ENCODE data around the gene C5AR1.
"Not testable (repeated sequence)": the region's sequence is repeated elsewhere in the genome, so short reads cannot be mapped to it uniquely, and the experiment has no call there.

C5AR1 gene

DNA sequence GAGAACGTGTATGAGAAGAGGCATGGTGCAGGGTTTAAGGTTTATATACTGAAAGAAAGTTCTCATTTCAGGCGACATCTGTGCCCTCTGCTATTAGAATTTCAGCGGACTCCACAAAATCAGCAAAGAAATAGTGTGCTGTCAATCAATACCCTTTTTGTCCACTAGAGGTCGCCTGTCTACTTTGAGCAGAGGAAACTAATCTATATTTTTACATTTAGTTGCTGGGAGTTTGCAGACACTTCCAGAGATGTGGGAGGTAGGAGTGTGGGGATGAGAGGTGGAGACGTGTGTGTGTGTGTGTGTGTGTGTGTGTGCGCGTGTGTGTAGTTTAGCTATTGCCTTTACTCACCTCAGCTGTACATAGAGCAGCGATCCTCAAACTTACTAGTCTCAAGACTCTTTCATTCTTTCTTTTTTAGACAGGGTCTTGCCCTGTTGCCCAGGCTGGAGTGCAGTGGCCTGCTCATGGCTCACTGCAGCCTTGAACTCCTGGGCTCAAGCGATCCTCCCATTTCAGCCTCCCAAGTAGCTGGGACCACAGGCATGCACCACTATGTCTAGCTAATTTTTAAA, 25.2 kb upstream of the C5AR1 start:
- DNase-seq, result peak; percentile 3 to 82 (median 21)

DNA sequence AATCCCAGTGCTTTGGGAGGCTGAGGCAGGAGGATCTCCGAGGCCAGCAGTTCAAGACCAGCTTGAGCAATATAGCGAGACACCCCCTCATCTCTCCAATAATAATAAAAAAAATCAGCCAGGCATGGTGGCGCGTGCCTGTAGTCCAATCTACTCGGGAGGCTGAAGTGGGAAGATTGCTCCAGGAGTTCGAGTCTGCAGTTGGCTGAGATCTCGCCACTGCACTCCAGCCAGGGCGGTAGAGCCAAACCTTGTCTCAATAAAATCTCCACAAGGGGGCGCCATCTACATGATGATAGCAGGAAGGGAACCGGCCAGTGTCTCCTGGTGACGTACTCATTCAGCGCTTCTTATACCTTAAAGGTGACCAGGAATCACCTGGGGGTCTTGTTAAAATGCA, 13.6 kb upstream of the C5AR1 start:
- peak; percentile 39 to 82 (median 68) for DNase-seq

DNA sequence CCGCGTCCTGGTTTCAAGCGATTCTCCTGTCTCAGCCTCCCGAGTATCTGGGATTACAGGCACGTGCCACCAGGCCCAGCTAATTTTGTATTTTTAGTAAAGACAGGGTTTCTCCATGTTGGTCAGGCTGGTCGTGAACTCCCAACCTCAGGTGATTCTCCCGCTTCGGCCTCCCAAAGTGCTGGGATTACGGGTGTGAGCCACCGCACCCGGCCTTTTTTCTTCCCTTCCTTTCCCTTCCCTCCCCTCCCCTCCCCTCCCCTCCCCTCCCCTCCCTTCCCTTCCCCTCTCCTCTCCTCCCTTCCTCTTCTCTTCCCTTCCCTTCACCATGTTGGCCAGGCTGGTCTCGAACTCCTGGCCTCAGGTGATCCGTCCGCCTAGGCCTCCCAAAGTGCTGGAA, 8.8 kb upstream of the C5AR1 start:
- DNase-seq, result not testable (repeated sequence)

DNA sequence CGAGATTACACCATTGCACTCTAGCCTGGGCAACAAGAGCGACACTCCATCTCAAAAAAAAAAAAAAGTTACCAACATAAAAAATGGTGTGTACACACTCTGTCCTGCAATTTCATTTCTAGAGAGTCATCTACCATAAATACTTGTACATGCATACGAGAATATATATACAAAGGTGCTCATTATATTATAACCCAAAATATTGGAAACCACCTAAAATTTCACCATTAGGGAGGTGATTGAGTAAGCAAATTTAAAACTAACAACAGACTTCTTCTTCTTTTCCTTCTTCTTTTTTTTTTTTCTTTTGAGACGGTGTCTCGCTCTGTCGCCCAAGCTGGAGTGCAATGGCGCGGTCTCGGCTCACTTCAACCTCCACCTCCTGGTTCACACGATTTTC, 7.4 kb upstream of the C5AR1 start:
- no peak for DNase-seq

DNA sequence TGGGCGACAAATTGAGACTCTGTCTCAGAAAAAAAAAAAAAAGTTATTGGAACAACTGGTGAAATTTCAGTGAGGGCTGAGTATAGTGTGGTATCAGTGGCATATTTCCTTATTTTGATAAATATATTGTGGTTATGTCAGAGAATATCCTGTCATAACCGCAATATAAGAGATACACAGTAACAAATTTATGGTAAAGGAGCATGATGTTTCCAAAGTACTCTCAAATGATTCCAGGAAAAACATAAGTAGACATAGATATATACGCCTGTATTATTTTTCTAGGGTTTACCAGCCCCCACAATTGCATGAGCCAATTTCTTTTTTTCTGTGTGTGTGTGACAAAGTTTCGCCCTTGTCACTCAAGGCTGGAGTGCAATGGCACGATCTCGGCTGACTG, 5.7 kb upstream of the C5AR1 start:
- DNase-seq, result no peak

DNA sequence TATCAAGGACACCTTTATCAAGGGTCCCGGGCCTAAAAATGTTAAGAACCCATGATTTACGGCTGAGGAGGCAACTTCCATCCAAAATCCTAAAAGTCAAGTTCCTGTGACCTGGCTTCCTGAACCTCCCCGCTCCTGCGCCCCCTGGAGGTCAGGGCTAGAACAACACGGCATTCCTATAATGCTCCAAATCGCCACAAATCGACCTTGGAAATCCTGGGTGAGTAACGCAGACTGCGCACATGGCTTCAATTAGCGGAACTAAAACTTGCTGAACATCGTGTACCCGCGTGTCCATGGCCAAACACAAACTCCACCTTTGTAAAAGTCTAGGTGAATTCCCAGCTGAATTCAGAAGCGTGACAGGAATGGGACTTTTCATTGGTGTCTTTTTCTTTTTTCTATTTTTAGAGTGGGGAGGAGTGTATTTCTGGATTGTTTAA, 4.3 kb upstream of the C5AR1 start:
- DNase-seq, result peak in 5 of 6 experiments; percentile 33 to 62 (median 42)

DNA sequence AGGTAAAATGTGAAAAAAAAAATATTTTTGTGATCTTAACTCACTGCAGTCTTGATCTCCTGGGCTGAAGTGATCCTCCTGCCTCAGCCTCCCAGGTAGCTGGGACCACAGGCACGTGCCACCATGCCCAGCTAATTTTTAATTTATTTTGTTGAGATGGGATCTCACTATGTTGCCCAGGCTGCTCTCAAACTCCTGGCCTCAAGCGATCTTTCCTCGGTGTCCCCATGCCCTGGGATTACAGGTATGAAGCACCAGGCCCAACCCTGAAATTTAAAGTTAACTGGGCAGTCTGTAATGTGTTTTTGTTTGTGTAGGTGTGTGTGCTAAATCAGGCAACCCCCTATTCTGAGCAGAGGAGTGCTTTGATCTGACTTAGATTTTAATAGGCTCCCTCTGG, 3.4 kb upstream of the C5AR1 start:
- no peak for DNase-seq

DNA sequence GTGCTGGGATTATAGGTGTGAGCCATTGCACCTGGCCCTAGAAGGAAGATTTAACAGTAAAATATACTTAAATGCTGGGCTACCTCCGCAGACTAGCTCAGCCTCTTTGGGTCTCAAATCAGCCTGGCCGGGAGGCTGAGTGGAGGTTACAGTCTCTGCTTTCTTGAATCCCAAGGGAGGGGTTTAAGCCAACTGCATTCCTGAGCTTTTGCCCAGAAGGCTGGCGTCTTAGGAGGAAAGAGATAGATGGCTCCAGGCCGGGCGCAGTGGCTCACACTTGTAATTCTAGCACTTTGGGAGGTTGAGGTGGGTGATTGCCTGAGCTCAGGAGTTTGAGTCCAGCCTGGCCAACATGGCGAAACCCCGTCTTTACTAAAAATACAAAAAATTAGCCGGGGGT, 623 bp upstream of the C5AR1 start:
- DNase-seq, result no peak

DNA sequence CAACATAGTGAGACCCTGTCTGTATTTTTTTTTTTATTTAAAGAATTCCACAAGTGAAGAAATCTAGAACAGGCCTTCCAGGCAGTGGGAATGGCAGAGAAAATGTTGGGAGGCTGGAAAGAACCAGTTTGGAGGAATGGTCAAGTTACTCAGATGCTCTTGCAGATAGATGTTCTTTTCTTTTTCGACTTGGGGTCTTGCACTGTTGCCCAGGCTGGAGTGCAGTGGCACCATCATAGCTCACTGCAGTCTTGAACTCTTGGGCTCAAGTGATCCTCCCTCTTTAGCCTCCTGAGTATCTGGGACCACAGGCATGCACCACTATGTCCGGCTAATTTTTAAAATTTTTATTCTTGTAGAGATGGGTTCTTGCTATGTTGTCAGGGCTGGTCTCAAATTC, 662 bp downstream of the C5AR1 start:
- DNase-seq, result no peak

DNA sequence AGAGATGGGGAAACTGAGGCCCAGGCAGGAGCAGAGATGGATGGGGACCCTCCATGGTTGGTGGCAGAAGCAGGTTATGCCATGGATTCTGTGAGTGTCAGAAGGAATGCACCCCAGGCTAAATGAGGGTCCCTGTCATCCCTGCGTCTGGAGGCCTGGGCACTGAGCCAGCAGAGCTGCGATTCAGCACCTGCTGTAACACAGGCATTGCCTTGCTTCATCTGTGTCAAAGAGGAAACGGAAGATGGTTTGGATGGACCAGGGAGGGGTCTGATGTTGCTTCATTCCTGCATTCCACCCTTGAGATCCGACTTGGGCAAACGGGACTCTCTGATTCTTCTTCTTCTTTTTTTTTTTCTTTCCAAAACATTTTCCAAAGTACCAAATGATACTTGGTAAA, 1.2 kb downstream of the C5AR1 start:
- no peak for DNase-seq

DNA sequence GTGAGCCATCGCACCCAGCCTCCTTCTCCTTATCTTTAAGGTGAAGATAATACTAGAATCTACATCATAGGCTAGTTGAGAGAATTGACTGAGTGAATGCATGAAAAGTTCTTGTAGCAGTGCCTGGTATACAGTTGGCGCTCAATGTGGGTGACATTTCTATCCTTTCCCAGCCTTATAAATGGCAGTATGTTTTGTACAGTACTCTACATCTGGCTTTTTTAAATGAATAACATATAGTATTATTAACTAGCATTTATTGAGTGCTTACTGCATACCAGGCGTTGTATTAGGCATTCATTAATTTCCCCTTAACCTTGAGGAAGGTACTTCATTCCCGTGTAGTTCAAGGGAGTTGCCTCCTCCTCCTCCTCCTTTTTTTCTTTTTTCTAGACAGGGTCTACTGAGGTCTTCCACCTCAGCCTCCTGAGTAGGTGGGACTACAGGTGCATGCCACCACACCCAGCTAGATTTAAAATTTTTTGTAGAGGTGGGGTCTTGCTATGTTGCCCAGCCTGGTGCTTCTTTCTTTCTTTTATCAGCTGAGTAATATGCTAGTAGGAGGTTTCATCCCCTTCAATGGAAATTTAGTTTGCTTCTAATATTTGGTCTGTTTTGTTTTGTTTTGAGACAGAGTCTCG, 2.8 kb downstream of the C5AR1 start:
- DNase-seq, result no peak

DNA sequence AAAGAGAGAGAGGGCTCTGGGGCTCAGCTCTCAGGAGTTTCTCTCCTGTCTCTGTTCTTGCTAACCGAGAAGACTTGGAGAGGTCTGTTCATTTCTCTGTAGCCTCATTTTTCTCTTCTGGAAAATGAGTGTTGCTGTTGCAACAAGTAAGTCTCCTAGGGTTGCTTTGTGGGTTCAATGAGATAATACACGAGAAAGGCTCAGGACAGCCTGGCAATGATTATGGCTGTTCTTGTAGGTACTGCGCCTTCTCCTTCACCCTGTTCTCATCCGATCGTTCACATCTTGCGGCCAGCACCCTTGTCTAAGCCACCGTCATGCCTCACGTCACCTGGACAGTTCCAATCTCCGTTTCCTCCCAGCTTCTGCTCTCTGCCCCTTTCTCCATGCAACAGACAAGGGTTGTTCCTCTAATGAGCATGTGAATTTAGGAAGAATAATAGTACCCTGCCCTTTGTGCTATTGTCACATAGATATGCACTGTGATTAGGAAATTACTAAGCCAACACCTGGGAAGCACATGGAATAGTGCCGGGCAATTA, 4.2 kb downstream of the C5AR1 start:
- no peak for DNase-seq

DNA sequence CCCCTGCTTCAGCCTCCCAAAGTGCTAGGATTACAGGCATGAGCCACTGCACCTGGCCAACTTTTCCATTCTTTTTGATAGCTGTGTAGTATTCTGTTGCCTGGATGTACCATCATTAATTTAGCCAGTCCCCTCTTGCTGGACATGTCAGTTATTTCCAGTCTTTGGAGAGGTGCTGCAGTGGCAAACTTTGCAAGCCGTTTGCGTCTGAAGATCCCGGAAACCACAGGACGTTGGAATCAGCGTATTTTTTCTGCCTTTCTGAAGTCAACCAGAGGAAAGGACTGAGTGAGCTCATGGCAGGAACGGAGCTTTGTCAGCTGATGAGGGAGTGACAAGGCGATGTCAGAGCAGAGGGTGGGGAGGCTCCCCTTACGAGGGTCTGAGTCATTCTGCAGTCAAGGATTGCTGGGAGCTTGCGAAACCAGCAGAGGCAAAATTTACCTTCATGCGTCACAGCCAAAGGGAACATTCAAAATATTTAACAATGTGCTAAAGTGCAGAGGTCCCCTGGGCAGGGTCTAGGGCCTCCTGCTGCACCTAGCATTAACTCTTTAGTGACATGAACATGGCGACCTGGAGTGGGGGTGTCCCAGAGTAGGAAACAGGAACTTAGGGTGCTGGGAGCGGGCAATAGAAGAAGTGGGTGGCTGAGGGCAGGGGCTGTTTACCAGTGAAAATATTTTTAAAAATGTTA, 5.6 kb downstream of the C5AR1 start:
- no peak for DNase-seq

DNA sequence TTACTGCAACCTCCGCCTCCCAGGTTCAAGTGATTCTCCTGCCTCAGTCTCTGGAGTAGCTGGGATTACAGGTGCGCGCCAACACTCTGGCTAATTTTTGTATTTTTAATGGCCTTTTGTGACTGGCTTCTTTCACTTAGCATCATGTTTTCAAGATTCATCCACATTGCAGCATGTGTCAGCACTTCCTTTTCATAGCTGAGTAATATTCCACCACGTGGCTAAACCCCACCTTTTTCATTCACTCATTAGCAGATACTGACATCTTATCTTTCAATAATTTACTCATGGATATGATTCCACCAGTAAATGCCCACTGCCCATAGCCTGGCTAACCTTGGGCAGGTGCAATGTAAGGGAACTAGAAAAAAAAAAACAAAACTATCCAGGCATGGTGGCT, 6.9 kb downstream of the C5AR1 start:
- no peak for DNase-seq

DNA sequence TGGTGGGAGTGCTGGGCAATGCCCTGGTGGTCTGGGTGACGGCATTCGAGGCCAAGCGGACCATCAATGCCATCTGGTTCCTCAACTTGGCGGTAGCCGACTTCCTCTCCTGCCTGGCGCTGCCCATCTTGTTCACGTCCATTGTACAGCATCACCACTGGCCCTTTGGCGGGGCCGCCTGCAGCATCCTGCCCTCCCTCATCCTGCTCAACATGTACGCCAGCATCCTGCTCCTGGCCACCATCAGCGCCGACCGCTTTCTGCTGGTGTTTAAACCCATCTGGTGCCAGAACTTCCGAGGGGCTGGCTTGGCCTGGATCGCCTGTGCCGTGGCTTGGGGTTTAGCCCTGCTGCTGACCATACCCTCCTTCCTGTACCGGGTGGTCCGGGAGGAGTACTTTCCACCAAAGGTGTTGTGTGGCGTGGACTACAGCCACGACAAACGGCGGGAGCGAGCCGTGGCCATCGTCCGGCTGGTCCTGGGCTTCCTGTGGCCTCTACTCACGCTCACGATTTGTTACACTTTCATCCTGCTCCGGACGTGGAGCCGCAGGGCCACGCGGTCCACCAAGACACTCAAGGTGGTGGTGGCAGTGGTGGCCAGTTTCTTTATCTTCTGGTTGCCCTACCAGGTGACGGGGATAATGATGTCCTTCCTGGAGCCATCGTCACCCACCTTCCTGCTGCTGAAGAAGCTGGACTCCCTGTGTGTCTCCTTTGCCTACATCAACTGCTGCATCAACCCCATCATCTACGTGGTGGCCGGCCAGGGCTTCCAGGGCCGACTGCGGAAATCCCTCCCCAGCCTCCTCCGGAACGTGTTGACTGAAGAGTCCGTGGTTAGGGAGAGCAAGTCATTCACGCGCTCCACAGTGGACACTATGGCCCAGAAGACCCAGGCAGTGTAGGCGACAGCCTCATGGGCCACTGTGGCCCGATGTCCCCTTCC, 10.5 kb downstream of the C5AR1 start:
- DNase-seq, result no peak

DNA sequence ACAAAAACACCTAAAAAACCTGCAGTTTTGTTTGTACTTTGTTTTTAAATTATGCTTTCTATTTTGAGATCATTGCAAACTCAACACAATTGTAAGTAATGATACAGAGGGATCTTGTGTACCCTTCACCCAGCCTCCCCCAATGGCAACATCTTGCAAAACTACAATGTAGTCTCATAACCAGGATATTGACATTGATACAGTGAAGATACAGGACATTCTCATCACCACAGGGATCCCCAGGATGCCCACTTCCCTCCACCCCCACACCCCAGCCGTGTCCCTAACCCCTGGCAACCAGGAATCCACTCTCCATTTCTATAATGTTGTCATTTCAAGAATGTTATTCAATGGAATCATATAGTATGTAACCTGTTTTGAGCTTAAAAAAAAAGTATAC, 12.0 kb downstream of the C5AR1 start:
- no peak for DNase-seq

DNA sequence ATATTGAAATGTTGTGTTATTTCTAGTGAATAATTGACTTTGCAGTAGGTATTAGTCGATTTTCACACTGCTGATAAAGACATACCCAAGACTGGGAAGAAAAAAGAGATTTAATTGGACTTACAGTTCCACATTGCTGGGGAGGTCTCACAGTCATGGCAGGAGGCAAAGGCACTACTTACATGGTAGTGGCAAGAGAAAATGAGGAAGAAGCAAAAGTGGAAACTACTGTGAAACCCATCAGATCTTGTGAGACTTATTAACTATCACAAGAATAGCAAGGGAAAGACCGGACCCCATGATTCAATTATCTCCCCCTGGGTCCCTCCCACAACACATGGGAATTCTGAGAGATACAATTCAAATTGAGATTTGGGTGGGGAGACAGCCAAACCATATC, 12.4 kb downstream of the C5AR1 start:
- DNase-seq, result no peak

DNA sequence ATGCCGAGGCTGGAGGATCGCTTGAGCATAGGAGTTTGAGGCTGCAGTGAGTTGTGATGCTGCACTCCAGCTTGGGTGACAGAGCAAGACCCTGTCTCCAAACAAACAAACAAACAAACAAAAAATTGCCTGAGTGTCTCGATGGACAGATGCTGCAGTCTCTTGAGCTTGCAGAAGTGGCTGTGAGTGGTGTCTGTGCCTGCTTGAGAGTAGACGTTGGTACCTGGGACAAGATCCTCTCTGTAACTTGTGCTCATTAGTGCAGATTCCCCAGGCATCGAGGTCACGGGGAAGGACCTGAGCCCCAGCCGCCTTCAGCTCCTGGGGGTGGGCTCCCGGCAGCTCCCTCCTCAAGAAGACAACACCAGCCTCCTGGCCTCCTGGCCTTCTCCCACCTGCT, 13.7 kb downstream of the C5AR1 start:
- no peak for DNase-seq

DNA sequence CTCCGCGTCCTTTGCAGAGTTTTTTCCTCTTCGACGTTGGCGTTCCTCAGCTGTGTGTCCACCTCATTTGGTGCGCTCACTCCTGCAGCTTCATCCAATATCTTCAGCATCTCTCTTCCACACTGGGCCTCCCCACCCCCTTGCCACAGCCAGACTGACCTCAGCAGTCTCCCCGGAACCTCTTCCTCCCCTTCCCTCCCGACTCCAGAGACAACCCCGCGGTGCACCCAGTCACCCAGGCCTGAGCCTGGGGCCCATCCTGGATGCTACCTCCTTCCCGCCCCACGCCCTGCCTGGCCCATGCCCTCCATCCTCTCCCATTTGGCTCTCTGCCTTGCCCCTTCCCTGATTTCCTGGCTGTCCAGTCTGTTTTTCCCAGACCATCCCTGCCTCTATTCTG, 14.2 kb downstream of the C5AR1 start:
- no peak for DNase-seq

DNA sequence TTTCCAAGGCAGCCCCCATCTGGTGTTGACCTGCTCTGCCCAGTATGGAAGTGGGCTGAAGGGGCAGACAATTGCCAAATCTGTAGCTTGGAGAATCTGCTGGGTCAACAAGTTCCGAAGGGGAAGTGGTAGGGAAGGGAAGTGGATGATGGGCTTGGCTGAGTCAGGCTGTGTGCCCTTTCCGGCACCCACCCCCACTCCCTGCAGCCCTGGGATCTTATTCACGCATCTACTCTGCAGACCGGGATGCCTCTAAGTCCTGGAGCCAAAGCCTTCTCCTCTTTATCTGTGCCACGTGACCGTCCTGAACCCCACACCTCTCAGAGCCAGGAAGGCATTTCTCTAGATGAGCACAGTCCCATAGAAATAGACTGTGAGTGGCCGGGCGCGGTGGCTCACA, 14.8 kb downstream of the C5AR1 start:
- DNase-seq, result no peak

DNA sequence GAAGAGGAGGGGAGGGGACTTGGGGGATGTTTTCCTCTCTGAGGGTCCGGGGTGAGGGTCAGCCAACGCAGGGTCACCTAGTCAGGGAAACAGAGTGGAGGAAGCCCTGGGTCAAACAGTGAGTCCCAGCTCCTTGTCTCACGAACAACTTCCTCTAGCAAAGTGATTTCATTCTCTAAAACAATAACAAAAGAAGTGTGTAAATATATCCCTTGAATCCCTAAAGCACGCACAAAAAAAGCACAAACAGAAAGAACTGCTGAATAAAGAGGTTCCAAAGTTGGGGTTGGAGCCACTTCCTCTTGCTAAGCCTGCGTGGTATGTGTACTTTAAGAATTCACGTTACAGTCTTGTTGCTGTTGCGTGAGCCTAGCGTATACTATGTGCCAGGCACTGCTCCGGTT, 20.8 kb downstream of the C5AR1 start:
- DNase-seq, result no peak

DNA sequence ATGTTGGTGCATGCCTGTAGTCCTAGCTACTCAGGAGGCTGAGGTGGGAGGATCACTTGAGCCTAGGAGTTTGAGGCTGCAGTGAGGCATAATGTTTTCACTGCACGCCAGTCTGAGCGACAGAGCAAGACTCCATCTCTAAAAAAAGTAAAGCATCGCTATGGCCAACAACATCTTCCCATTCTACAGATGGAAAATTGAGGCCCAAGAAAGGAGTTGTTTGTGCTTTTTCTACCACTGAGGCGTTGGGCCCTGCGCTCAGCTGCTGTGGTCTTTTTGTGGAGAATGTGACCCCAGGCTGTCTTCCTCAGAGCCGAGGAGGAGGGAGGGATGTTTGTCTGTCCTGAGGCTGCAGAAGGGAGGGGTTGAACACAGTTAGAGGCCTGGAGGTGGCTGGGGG, 21.8 kb downstream of the C5AR1 start:
- no peak for DNase-seq

DNA sequence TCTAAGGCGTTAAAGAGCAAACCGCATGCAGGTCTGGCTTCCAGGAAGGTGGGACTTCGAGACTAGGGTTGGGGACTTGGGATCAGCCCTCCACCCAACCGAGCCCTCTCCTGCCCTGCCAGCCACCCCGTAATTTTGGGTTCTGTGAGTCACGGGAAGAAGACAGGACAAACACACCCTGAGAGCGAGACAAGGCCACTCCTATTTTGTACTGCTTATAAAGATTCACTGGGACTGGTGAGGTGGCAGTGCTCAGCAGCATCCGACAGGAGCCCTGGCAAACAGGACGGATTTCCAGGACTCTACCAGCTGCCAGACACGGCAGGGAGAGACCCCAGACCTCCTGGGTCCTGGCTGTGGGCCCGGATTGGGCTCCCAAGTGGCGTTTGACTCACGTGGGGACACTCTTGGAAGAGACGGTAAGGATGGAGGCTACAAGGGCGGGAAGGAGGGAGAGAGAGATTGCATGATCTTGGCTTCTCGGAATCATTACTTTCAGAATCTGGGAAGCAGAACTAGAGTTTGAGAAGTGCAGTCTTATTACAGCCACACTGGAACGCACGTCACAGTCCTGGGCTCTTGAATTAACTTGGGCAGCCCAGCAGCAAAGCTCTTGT, 22.4 kb downstream of the C5AR1 start, which contains the start of gene C5AR2:
Gene C5AR2 (plus strand): TSS at position 245 of the 617 bp plus-strand sequence. CDS start 8,625 bp downstream, outside the sequence.
- no peak for DNase-seq
